DOHH2 (cell line): ENCODE results near the gene HMG20B.

Source experiments
- H3F3A ChIP-seq: fragments of 200-600 bp; sonication (generic), shearing (Covaris generic); 2 replicates; pipeline ENCODE4 v1.6.0; 2016; ENCODE audit warnings: antibody characterized with exemption, mild to moderate bottlenecking; ENCODE audit not compliant: control insufficient read depth, insufficient read depth
- H3K27ac ChIP-seq: fragments of 200-600 bp; sonication (generic); 2 replicates; pipeline ENCODE4 v1.5.1; 2014; ENCODE audit warnings: low read depth, mild to moderate bottlenecking, low read length, moderate library complexity
- H3K27me3 ChIP-seq: fragments of 200-600 bp; sonication (generic); 2 replicates; pipeline ENCODE4 v1.6.1; 2014; ENCODE audit warnings: mild to moderate bottlenecking, low read length, mixed read lengths; ENCODE audit not compliant: control insufficient read depth
- H3K36me3 ChIP-seq: fragments of 200-600 bp; sonication (generic); 2 replicates; pipeline ENCODE4 v1.6.1; 2014; ENCODE audit warnings: mild to moderate bottlenecking, low read length, moderate library complexity, mixed read lengths; ENCODE audit not compliant: control insufficient read depth
- H3K4me1 ChIP-seq: fragments of 200-600 bp; sonication (generic); 2 replicates; pipeline ENCODE4 v1.6.1; 2014; ENCODE audit warnings: mild to moderate bottlenecking, low read length, mixed read lengths; ENCODE audit not compliant: control insufficient read depth
- H3K4me2 ChIP-seq: fragments of 200-600 bp; sonication (generic); 2 replicates; pipeline ENCODE4 v1.6.0; 2014; ENCODE audit warnings: mild to moderate bottlenecking, low read length, moderate library complexity
- H3K4me3 ChIP-seq: fragments of 200-600 bp; sonication (generic); 2 replicates; pipeline ENCODE4 v1.5.1; 2014; ENCODE audit warnings: mild to moderate bottlenecking, low read length, mixed read lengths
- H3K79me2 ChIP-seq: fragments of 200-600 bp; sonication (generic); 2 replicates; pipeline ENCODE4 v1.6.1; 2014; ENCODE audit warnings: mild to moderate bottlenecking, low read length, mixed read lengths; ENCODE audit not compliant: control insufficient read depth
- H3K9me2 ChIP-seq: fragments of 200-600 bp; sonication (generic); replicated peaks from 2 replicates; pipeline ENCODE4 v1.6.1; 2014; ENCODE audit warnings: mild to moderate bottlenecking, low read length, mixed read lengths; ENCODE audit not compliant: control insufficient read depth
- H3K9me3 ChIP-seq: fragments of 200-600 bp; sonication (generic); 2 replicates; pipeline ENCODE4 v1.6.1; 2014; ENCODE audit warnings: antibody characterized with exemption, low read length, mixed read lengths; ENCODE audit not compliant: control insufficient read depth, insufficient read depth
- H4K20me1 ChIP-seq: fragments of 200-600 bp; sonication (generic); 2 replicates; pipeline ENCODE4 v1.6.0; 2014; ENCODE audit warnings: low read depth, mild to moderate bottlenecking, antibody characterized with exemption, low read length, moderate library complexity; ENCODE audit not compliant: control insufficient read depth, insufficient read depth
- CTCF ChIP-seq: fragments of 200-600 bp; sonication (generic); IDR thresholded peaks from one replicate; pipeline ENCODE4 v1.5.1; 2014; ENCODE audit warnings: antibody characterized with exemption, mild to moderate bottlenecking, low read depth, low read length; ENCODE audit not compliant: poor library complexity, severe bottlenecking
- EZH2phosphoT487 ChIP-seq: fragments of 200-600 bp; sonication (generic); IDR thresholded peaks from 2 replicates; pipeline ENCODE4 v1.6.1; 2017; ENCODE audit warnings: borderline replicate concordance, mild to moderate bottlenecking, antibody characterized with exemption, low read length, moderate library complexity, mixed read lengths

The HMG20B gene

GRCh38 chr19:3524904-3525451 lies 47.8 kb upstream of the HMG20B start:
- Histone ChIP-seq H3K4me3 (no peak overlapping the region), H3K27ac (no peak overlapping the region), H3K4me1 (no peaks in the 10 kb centered on the region), H3K4me2 (no peak overlapping the region), H4K20me1 (peaks cover 3% of the 10 kb centered on the region; the same call in 1 of the 2 replicates), H3K79me2 (peaks cover 23% of the 10 kb centered on the region), H3K9me2 (no peaks in the 10 kb centered on the region), H3K36me3 (peaks cover 35% of the 10 kb centered on the region; the same call in 1 of the 2 replicates), H3F3A (no peaks in the 10 kb centered on the region), H3K9me3 (no peaks in the 10 kb centered on the region), H3K27me3 (no peaks in the 10 kb centered on the region)
- TF ChIP-seq CTCF = no peak
- TF ChIP-seq EZH2phosphoT487 = no peak

- Histone ChIP-seq H3K9me3 (no peaks in the 10 kb centered on the region), H3K4me3 (no peak overlapping the region), H4K20me1 (no peaks in the 10 kb centered on the region), H3K4me1 (no peaks in the 10 kb centered on the region), H3K27me3 (no peaks in the 10 kb centered on the region), H3K9me2 (no peaks in the 10 kb centered on the region), H3F3A (no peaks in the 10 kb centered on the region), H3K27ac (no peak overlapping the region), H3K4me2 (no peak overlapping the region), H3K79me2 (peaks cover 8% of the 10 kb centered on the region), H3K36me3 (peaks cover 37% of the 10 kb centered on the region; the same call in 1 of the 2 replicates)
- no peak for TF ChIP-seq EZH2phosphoT487
- peak; percentile 41 for TF ChIP-seq CTCF
These were observed 46.1 kb upstream of the HMG20B start for GRCh38 chr19:3526507-3527237.

- H3F3A ChIP-seq = no peaks in the 10 kb centered on the region
- H3K36me3 ChIP-seq = peaks cover 40% of the 10 kb centered on the region; the same call in 1 of the 2 replicates
- H3K4me1 ChIP-seq = no peaks in the 10 kb centered on the region
- no peaks in the 10 kb centered on the region for H4K20me1 ChIP-seq
- H3K9me2 ChIP-seq = no peaks in the 10 kb centered on the region
- no peaks in the 10 kb centered on the region for H3K9me3 ChIP-seq
- H3K27me3 ChIP-seq = no peaks in the 10 kb centered on the region
- H3K27ac ChIP-seq = no peak overlapping the region
- no peak overlapping the region for H3K4me3 ChIP-seq
- no peak overlapping the region for H3K4me2 ChIP-seq
- H3K79me2 ChIP-seq = peaks cover 2% of the 10 kb centered on the region
- TF ChIP-seq EZH2phosphoT487 (no peak), CTCF (no peak)
These were observed 45.4 kb upstream of the HMG20B start for GRCh38 chr19:3527238-3527910.
